Endothelial cell (in vitro differentiated cells): ENCODE measurements around the gene AP1M1. TPM values are rescaled to one million over a fixed set of nuclear protein-coding genes. Genes with fewer than 3 reads are reported as not detected.

Experiments
- DNase-seq: peaks from one replicate; pipeline ENCODE4 v3.0.0; 2021; ENCODE audit warnings: low spot score
- H3K27ac Mint-ChIP-seq: one replicate; pipeline ENCODE4 v1.8.0; 2021; ENCODE audit warnings: mixed read lengths, inconsistent platforms; ENCODE audit not compliant: unreplicated experiment
- H3K27me3 Mint-ChIP-seq: one replicate; pipeline ENCODE4 v1.8.0; 2021; ENCODE audit warnings: mild to moderate bottlenecking, moderate library complexity, mixed read lengths, inconsistent platforms; ENCODE audit not compliant: unreplicated experiment
- H3K36me3 Mint-ChIP-seq: one replicate; pipeline ENCODE4 v1.8.0; 2021; ENCODE audit warnings: mild to moderate bottlenecking, low read depth, mixed read lengths, inconsistent platforms; ENCODE audit not compliant: unreplicated experiment
- H3K4me1 Mint-ChIP-seq: one replicate; pipeline ENCODE4 v1.8.0; 2021; ENCODE audit warnings: mild to moderate bottlenecking, mixed read lengths, inconsistent platforms; ENCODE audit not compliant: unreplicated experiment
- H3K4me3 Mint-ChIP-seq: one replicate; pipeline ENCODE4 v1.8.0; 2021; ENCODE audit warnings: mild to moderate bottlenecking, mixed read lengths, inconsistent platforms; ENCODE audit not compliant: unreplicated experiment
- H3K9me3 Mint-ChIP-seq: one replicate; pipeline ENCODE4 v1.8.0; 2021; ENCODE audit warnings: mixed read lengths, inconsistent platforms; ENCODE audit not compliant: unreplicated experiment
- total RNA-seq: library from RNA; stranded (reverse); fragmentation: NEBNext Ultra II Directional; extraction: Animal tissue kit (Norgen Biotek cat#: 25700); gene quantifications from one replicate; pipeline ENCODE4 v1.2.1, GENCODE V29; 2021; ENCODE audit not compliant: unreplicated experiment
- TF ChIP-seq, protein P1 (sequence below): fragments of 200-600 bp; sonication (generic); IDR thresholded peaks from one replicate; pipeline ENCODE4 v1.5.0; 2021; ENCODE audit warnings: antibody characterized with exemption; ENCODE audit not compliant: unreplicated experiment

The AP1M1 gene
- total RNA-seq, 1 donor from 2014 or later, result 76.0 TPM

DNA sequence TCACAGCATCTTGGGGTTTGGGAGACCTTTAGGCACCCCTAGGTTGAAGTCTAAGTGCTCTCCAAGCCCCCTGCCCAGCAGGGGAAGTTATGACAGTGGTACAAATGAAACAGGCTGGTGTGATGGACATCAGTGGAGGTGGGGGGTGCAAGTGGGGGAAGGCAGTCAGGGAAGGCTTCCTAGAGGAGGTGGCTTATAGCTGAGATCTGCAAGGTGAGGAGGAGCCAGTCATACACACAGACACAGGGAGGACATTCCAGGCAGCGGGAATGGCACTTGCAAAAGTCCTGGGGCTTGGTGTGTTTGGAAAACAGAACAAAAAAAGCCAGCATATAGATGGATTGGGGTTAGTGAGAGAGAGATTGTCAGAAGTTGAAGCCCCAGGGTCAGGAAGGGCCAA, 42.6 kb upstream of the AP1M1 start:
- TF ChIP-seq, protein P1, sequence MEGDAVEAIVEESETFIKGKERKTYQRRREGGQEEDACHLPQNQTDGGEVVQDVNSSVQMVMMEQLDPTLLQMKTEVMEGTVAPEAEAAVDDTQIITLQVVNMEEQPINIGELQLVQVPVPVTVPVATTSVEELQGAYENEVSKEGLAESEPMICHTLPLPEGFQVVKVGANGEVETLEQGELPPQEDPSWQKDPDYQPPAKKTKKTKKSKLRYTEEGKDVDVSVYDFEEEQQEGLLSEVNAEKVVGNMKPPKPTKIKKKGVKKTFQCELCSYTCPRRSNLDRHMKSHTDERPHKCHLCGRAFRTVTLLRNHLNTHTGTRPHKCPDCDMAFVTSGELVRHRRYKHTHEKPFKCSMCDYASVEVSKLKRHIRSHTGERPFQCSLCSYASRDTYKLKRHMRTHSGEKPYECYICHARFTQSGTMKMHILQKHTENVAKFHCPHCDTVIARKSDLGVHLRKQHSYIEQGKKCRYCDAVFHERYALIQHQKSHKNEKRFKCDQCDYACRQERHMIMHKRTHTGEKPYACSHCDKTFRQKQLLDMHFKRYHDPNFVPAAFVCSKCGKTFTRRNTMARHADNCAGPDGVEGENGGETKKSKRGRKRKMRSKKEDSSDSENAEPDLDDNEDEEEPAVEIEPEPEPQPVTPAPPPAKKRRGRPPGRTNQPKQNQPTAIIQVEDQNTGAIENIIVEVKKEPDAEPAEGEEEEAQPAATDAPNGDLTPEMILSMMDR, result no peak
- H3K36me3 Mint-ChIP-seq, result no peaks in the 10 kb centered on the region
- H3K4me3 Mint-ChIP-seq, result no peak overlapping the region
- no peaks in the 10 kb centered on the region for H3K9me3 Mint-ChIP-seq
- no peaks in the 10 kb centered on the region for H3K4me1 Mint-ChIP-seq
- H3K27ac Mint-ChIP-seq, result no peak overlapping the region
- H3K27me3 Mint-ChIP-seq, result peaks cover 3% of the 10 kb centered on the region
- DNase-seq, result no peak

DNA sequence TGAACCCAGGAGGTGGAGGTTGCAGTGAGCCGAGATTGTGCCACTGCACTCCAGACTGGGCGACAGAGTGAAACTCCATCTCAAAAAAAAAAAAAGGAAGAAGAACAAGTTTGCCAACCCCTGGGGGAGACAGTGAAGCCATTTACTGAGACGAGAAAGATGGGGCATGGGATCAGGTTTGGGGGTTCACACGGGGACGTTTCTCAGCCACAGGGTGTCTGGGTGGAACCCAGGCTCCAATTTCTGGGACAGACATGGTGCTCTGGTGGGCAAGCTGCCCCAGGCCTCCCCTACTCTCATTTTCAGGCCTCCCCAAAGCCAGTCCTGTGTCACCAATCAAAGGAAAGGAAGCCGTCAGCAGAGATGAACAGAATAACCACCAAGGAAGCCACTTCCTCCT, 40.8 kb upstream of the AP1M1 start:
- Mint-ChIP-seq H3K27me3 (peaks cover 4% of the 10 kb centered on the region), H3K4me3 (no peak overlapping the region), H3K4me1 (no peaks in the 10 kb centered on the region), H3K9me3 (no peaks in the 10 kb centered on the region), H3K36me3 (no peaks in the 10 kb centered on the region), H3K27ac (no peak overlapping the region)
- no peak for DNase-seq
- TF ChIP-seq, protein P1, result no peak

DNA sequence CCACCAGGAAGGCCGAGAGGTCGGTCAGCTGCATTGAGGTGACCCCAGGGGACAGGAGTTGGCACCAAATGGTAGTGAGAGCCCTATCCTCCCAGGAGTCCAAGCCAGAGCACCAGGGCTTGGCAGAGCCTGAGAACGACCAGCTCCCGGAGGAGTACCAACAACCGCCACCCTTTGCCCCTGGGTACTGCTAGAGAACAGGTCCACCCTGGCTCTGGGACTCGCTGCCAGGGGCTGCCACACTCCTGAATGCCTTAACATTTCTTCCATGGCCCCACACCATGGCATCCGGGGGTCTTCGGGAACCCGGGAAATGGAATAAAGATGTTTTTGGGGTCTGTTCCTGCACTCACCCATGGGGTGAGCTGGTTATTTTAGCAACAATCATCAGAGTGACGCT, 40.1 kb upstream of the AP1M1 start:
- no peak for DNase-seq
- Mint-ChIP-seq H3K9me3 (no peaks in the 10 kb centered on the region), H3K4me1 (no peaks in the 10 kb centered on the region), H3K4me3 (no peak overlapping the region), H3K27me3 (peaks cover 4% of the 10 kb centered on the region), H3K27ac (no peak overlapping the region), H3K36me3 (no peaks in the 10 kb centered on the region)
- TF ChIP-seq, protein P1, result no peak

DNA sequence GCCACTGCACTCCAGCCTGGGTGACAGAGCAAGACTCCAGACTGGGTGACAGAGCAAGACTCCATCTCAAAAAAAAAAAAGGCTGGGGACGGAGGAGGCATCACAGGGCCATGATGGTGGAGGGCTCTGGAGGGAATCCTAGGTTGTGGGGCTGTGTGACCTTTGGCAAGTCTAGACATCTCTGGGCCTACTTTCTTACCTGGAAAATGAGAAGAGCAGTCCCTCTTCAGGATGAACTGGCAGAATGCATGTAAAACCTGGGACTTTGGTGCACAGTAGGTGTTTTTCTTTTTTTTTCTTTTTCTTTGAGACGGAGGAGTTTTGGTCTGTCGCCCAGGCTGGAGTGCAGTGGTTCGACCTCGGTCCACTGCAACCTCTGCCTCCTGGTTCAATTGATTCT, 38.1 kb upstream of the AP1M1 start:
- no peak for DNase-seq
- peaks cover 4% of the 10 kb centered on the region for H3K27me3 Mint-ChIP-seq
- H3K9me3 Mint-ChIP-seq, result no peaks in the 10 kb centered on the region
- no peak overlapping the region for H3K27ac Mint-ChIP-seq
- TF ChIP-seq, protein P1, result no peak
- no peaks in the 10 kb centered on the region for H3K36me3 Mint-ChIP-seq
- H3K4me1 Mint-ChIP-seq, result no peaks in the 10 kb centered on the region
- no peak overlapping the region for H3K4me3 Mint-ChIP-seq

DNA sequence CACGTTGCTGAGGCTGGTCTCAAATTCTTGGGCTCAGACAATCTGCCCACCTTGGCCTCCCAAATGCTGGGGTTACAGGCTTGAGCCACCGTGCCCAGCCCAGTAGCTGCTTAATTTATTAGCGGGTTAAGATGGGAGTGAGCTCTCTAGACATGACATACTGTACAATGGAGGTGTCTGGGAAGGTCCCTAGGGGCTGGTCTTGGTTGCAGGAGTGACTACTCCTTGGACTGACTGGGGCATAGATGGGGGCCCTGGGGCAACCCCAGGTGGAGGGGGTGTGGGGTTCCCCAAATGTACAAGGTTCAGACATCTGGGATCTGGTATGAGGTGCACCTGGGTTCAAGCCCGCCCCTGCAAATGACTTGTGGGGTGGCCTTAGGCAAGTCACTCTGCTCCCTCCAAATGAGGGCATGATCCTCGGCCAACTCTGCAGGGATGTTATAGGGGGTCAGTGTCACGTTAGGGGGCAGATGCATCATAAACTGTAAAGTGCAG, 37.2 kb upstream of the AP1M1 start:
- Mint-ChIP-seq H3K36me3 (no peaks in the 10 kb centered on the region), H3K4me1 (no peaks in the 10 kb centered on the region), H3K9me3 (no peaks in the 10 kb centered on the region), H3K27me3 (peaks cover 4% of the 10 kb centered on the region), H3K4me3 (no peak overlapping the region), H3K27ac (no peak overlapping the region)
- no peak for DNase-seq
- TF ChIP-seq, protein P1, result no peak
